ENCODE results near the gene CHST15. TPM values are rescaled to one million over a fixed set of nuclear protein-coding genes. Genes with fewer than 3 reads are reported as not detected.

Gene CHST15
- total and polyA plus RNA-seq, 2 of the 4 experiments (the other 2 are of a cell fraction) = 0.14 to 0.18 TPM

GRCh38 chr10:124017729-124018128 lies 75.7 kb downstream of the CHST15 start:
- Histone ChIP-seq H3K4ac (ENCODE audit: low read depth, low read length) (no peak overlapping the region), H3K9me1 (ENCODE audit: insufficient read depth, low read length) (no peaks in the 10 kb centered on the region), H4K20me1 (ENCODE audit: insufficient read depth, low read length) (no peaks in the 10 kb centered on the region), H3K4me1 (ENCODE audit: control insufficient read depth, insufficient read depth, low read length) (no peaks in the 10 kb centered on the region), H3K23ac (ENCODE audit: low read depth, low read length) (no peak overlapping the region), H3K9me3 (ENCODE audit: control insufficient read depth, insufficient read depth, low read length) (peaks cover 5% of the 10 kb centered on the region; the same call in 1 of the 2 replicates), H3K18ac (ENCODE audit: low read depth, low read length) (no peak overlapping the region), H3K14ac (replicated peaks; ENCODE audit: low read depth, low read length) (no peak overlapping the region), H2BK20ac (ENCODE audit: low read depth, low read length) (no peak overlapping the region), H2AK9ac (replicated peaks; ENCODE audit: low read depth, low read length, poor library complexity) (no peak overlapping the region), H2BK15ac (ENCODE audit: low read depth, low read length) (no peak overlapping the region), H3K27me3 (ENCODE audit: control insufficient read depth, insufficient read depth, low read length) (no peaks in the 10 kb centered on the region), H3K4me3 (ENCODE audit: insufficient read depth, low read depth, low read length) (no peak overlapping the region), H3K9ac (ENCODE audit: low read depth, low read length) (no peak overlapping the region), H3K56ac (ENCODE audit: extremely low read depth, insufficient read depth, low read length) (no peak overlapping the region), H2AFZ (replicated peaks; ENCODE audit: low read length, poor library complexity) (no peak overlapping the region), H3K79me1 (ENCODE audit: low read depth in 1 of 2, low read length in 2 of 2) (no peaks in the 10 kb centered on the region), H3K36me3 (ENCODE audit: control insufficient read depth, insufficient read depth, low read length) (no peaks in the 10 kb centered on the region), H2BK120ac (ENCODE audit: low read depth, low read length) (no peak overlapping the region), H4K8ac (ENCODE audit: low read depth in 2 of 2, low read length in 2 of 2) (no peak overlapping the region), H2BK5ac (ENCODE audit: low read depth, low read length, poor library complexity, severe bottlenecking) (no peak overlapping the region), H2AK5ac (ENCODE audit: low read depth, low read length) (no peak overlapping the region), H3K27ac (ENCODE audit: insufficient read depth, low read length) (no peak overlapping the region), H4K91ac (ENCODE audit: insufficient read depth, low read depth, low read length) (no peak overlapping the region), H4K5ac (ENCODE audit: low read depth, low read length) (no peak overlapping the region), H3K4me2 (ENCODE audit: low read depth, low read length) (no peak overlapping the region)
- no TSS peak for BruUV-seq (replicated peaks)
- ChIA-PET CTCF (no interaction called here), POLR2A (ENCODE audit: unreplicated experiment) (no interaction called here)
- intact Hi-C loops (cut with micrococcal nuclease) (no loop called here), in situ Hi-C loops (cut with MboI; ENCODE audit: low sequenced_read_pairs) (no loop called here), dilution Hi-C loops (cut with HindIII; ENCODE audit: low sequenced_read_pairs, unreplicated experiment) (no loop called here)
- no peak for ATAC-seq (ENCODE audit: low read depth)
- no peak for TF ChIP-seq RCOR1 (IDR thresholded peaks at IDR 0.05; ENCODE audit: insufficient replicate concordance, low read length)
- TF ChIP-seq SMC3 (IDR thresholded peaks at IDR 0.05; ENCODE audit: low read depth, low read length) = no peak
- no peak for TF ChIP-seq RFX5 (IDR thresholded peaks at IDR 0.05; ENCODE audit: low read depth, low read length)
- TF ChIP-seq MAFK (IDR thresholded peaks at IDR 0.05; ENCODE audit: low read depth, low read length) = no peak
- TF ChIP-seq POLR2A (IDR thresholded peaks at IDR 0.05; ENCODE audit: low read depth, low read length) = no peak
- no peak for TF ChIP-seq MAZ (IDR thresholded peaks at IDR 0.05; ENCODE audit: borderline replicate concordance, low read depth, low read length)
- no peak for TF ChIP-seq FOS (IDR thresholded peaks at IDR 0.05; ENCODE audit: low read depth, low read length)
- TF ChIP-seq NFE2L2 (IDR thresholded peaks at IDR 0.05; ENCODE audit: low read depth, low read length) = no peak
- DNase-seq = no peak
- WGBS, 2 experiments (ENCODE audit: extremely low coverage in 2 of 2, insufficient read length in 1 of 2) = no CpG with 5 or more reads among the region's 5 CpGs

Data from IMR-90 (cell line).